ENCODE results near the gene WDR31.

GRCh38 chr9:113299800-113300292 lies 40.2 kb downstream of the WDR31 start:
- TF ChIP-seq EP300 (IDR thresholded peaks at IDR 0.05) (no peak), CTCF (IDR thresholded peaks at IDR 0.05) (no peak)

Measured in stomach (tissue), 4 donors.